Ishikawa (cell line): ENCODE measurements around the gene MOB3B.
A peak's percentile ranks its signal among the peaks of the same experiment; 100 is the strongest.

Source experiments
- CEBPB ChIP-seq: IDR thresholded peaks from 2 replicates; pipeline ENCODE4 v1.6.1; 2012
- CREB1 ChIP-seq: IDR thresholded peaks from 2 replicates; pipeline ENCODE4 v1.6.1; 2012; ENCODE audit warnings: low read depth
- EGR1 ChIP-seq: IDR thresholded peaks from 2 replicates; pipeline ENCODE4 v1.6.1; 2012
- EP300 ChIP-seq: IDR thresholded peaks from 2 replicates; pipeline ENCODE4 v1.6.1; 2012; ENCODE audit warnings: borderline replicate concordance
- FOXM1 ChIP-seq: IDR thresholded peaks from 2 replicates; pipeline ENCODE4 v1.6.1; 2012; ENCODE audit warnings: low read depth, borderline replicate concordance
- NFIC ChIP-seq: IDR thresholded peaks from 2 replicates; pipeline ENCODE4 v1.6.1; 2012
- RAD21 ChIP-seq: IDR thresholded peaks from 2 replicates; pipeline ENCODE4 v1.6.1; 2012; ENCODE audit warnings: low read depth
- TAF1 ChIP-seq: IDR thresholded peaks from 2 replicates; pipeline ENCODE4 v1.6.1; 2012; ENCODE audit warnings: low read depth, mild to moderate bottlenecking
- TCF12 ChIP-seq: IDR thresholded peaks from 2 replicates; pipeline ENCODE4 v1.6.1; 2012; ENCODE audit warnings: low read depth
- TEAD4 ChIP-seq: IDR thresholded peaks from 2 replicates; pipeline ENCODE4 v1.6.1; 2012
- USF1 ChIP-seq: IDR thresholded peaks from 2 replicates; pipeline ENCODE4 v1.6.1; 2012
- YY1 ChIP-seq: IDR thresholded peaks from 2 replicates; pipeline ENCODE4 v1.6.1; 2012; ENCODE audit warnings: low read depth
- ZBTB7A ChIP-seq: IDR thresholded peaks from 2 replicates; pipeline ENCODE4 v1.6.1; 2012; ENCODE audit warnings: low read depth
- TF ChIP-seq, protein P1 (sequence below): IDR thresholded peaks from 2 replicates; pipeline ENCODE4 v1.6.1; 2012; ENCODE audit warnings: low read depth, mild to moderate bottlenecking
- TF ChIP-seq, protein P2 (sequence below): IDR thresholded peaks from 2 replicates; pipeline ENCODE4 v1.6.1; 2012

The MOB3B gene

DNA sequence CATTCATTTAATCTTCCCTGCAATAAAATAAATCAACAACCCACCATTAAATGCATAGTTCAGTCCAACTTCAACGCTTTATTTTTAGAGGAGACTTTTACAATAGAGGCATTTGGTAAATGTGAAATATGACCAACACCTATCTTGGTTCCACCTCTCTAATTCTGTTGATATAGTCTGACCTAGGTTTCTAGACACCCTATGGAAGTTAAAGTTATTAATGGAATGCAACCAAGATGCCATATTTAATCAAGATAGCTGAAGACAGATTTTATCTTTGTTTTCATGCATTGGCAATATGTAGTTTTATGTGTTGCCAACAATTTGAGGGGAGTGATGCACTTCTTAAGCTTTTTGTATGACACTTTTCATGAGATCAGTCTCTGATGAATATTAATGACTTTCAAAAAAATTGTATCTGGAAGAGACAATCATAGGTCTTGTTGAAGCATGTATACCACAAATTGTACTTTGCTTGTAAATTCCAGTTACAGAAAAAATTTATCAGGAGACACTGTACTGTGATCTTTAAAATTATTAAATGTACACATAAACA, 107.3 kb downstream of the MOB3B start:
- no peak for TF ChIP-seq RAD21
- no peak for TF ChIP-seq TCF12
- TF ChIP-seq, protein P1, sequence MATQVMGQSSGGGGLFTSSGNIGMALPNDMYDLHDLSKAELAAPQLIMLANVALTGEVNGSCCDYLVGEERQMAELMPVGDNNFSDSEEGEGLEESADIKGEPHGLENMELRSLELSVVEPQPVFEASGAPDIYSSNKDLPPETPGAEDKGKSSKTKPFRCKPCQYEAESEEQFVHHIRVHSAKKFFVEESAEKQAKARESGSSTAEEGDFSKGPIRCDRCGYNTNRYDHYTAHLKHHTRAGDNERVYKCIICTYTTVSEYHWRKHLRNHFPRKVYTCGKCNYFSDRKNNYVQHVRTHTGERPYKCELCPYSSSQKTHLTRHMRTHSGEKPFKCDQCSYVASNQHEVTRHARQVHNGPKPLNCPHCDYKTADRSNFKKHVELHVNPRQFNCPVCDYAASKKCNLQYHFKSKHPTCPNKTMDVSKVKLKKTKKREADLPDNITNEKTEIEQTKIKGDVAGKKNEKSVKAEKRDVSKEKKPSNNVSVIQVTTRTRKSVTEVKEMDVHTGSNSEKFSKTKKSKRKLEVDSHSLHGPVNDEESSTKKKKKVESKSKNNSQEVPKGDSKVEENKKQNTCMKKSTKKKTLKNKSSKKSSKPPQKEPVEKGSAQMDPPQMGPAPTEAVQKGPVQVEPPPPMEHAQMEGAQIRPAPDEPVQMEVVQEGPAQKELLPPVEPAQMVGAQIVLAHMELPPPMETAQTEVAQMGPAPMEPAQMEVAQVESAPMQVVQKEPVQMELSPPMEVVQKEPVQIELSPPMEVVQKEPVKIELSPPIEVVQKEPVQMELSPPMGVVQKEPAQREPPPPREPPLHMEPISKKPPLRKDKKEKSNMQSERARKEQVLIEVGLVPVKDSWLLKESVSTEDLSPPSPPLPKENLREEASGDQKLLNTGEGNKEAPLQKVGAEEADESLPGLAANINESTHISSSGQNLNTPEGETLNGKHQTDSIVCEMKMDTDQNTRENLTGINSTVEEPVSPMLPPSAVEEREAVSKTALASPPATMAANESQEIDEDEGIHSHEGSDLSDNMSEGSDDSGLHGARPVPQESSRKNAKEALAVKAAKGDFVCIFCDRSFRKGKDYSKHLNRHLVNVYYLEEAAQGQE, result no peak
- TF ChIP-seq EP300, result no peak
- TF ChIP-seq TAF1, result no peak
- TF ChIP-seq ZBTB7A, result no peak

DNA sequence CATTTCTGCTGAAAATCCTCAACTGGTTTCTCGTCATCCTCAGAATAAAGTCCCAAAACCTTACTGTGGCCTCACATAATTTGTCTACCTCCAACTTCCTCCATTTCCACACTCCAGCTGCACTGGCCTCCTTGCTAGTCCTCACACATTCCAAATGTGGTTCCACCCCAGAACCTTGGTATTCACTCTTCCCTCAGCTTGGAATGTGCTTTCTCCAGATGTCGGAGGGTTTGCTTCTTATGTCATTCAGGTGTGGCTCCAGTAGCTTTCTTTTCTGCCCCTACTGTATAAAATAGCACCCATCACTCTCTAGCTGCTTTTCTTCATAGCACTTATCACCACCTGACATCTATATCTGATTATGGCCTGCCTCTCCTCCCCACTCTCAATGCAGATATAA, 108.0 kb downstream of the MOB3B start:
- peak; percentile 90 for TF ChIP-seq TEAD4
- TF ChIP-seq CEBPB, result no peak
- peak; percentile 47; the same call in 1 of the 2 replicates for TF ChIP-seq TCF12
- TF ChIP-seq YY1, result no peak
- peak; percentile 42; the same call in 1 of the 2 replicates for TF ChIP-seq EP300

- no peak for TF ChIP-seq NFIC
These were observed 115.3 kb downstream of the MOB3B start for GRCh38 chr9:27414220-27414761.

DNA sequence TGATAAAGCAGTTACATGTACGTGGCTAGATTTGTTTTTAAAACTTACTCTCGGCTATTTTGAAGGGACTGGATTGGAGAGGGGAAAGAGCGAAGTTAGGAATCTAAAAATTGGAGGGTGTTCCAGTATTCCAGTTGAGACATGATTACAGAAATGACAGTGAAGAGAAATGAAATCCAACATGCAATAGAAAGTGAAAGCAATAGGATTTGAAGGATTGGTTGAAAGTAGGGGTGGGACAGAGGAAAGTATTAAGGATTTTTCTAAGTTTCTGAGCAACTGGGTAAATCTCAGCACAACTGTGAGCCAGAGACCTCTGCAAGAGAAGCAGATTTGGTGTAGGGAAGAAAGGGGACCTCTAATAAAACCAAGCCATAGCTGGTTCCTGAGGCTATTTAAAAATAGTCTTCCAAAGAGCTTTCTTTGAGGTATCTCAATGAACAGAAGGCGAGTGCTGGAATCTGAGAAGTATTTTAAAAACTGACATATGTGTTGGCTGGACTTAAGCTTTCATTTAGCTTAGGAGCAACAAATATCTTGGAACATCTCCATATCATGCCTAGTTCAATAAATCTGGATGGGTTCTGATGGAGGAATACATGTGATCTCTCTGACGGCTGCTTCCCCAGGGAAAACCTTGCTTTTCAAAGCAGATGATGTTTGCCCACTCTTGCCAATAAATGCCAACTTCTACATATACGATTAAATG, 115.9 kb downstream of the MOB3B start:
- TF ChIP-seq TCF12, result no peak
- no peak for TF ChIP-seq EP300
- TF ChIP-seq NFIC, result no peak
- TF ChIP-seq, protein P1, result no peak
- TF ChIP-seq CREB1, result no peak
- TF ChIP-seq FOXM1, result no peak
- no peak for TF ChIP-seq ZBTB7A
- TF ChIP-seq, protein P2, sequence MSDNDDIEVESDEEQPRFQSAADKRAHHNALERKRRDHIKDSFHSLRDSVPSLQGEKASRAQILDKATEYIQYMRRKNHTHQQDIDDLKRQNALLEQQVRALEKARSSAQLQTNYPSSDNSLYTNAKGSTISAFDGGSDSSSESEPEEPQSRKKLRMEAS, result no peak

DNA sequence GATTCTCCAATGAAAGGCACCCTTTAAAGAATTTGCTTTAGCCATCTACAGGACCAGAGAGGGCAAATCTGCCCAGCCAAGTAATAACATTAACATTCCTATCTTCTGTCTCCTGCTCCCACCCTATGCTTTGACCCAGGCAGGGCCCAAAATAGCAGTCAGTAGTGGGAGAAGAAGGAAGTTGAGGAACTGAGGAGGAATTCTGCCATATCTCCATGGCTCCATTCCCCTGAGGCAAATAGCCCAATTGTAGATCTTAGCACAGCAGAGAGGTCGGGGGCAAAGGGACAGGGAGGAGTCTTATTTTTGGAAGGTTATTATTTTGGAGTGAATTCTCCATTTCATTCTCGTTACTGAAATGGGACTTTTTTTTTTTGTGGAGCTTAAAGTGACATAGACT, 116.7 kb downstream of the MOB3B start:
- TF ChIP-seq TAF1 (no peak), RAD21 (no peak), EGR1 (no peak), EP300 (no peak), NFIC (no peak), USF1 (no peak), TEAD4 (no peak), ZBTB7A (no peak), CREB1 (no peak), CEBPB (no peak), TCF12 (no peak), FOXM1 (no peak), YY1 (no peak)
- TF ChIP-seq, protein P2, result no peak
- TF ChIP-seq, protein P1, result no peak
